Body of pancreas (tissue), 4 donors: ENCODE data around the gene TP53.

ENCODE experiments used
- CTCF ChIP-seq, 7 experiments: fragments of 450-650 bp in 4 of 7; fragments of 200-600 bp in 3 of 7; sonication (generic) in 3 of 7; IDR thresholded peaks; one replicate each; pipeline ENCODE4 v1.5.1; 2016 to 2019; ENCODE audit warnings: antibody characterized with exemption in 7 of 7
- POLR2A ChIP-seq, 3 donors: fragments of 450-650 bp; IDR thresholded peaks; one replicate each; pipeline ENCODE4 v1.6.1; 2016; ENCODE audit warnings: antibody characterized with exemption in 3 of 3, mild to moderate bottlenecking in 2 of 3

GRCh38 chr17:7711051-7711755, 23.9 kb upstream of the TP53 start:
- peak in 1 of 7 experiments; percentile 20 for TF ChIP-seq CTCF (IDR thresholded peaks at IDR 0.05)
- no peak for TF ChIP-seq POLR2A (IDR thresholded peaks at IDR 0.05)
